HepG2 (cell line): ENCODE results near the gene ZNF442.

Experiments
- CTCF ChIP-seq: sonication (generic); formaldehyde crosslinking; IDR thresholded peaks from 2 replicates; pipeline ENCODE4 v1.5.0; 2020; ENCODE audit warnings: mild to moderate bottlenecking, missing genetic modification reagents, moderate library complexity
- EP300 ChIP-seq, 3 experiments: sonication (generic) in 1 of 3; formaldehyde crosslinking in 1 of 3; IDR thresholded peaks; 2 replicates each; pipeline versions ENCODE4 v1.5.1 to v1.6.1; 2011 to 2020; ENCODE audit warnings: low read depth in 2 of 3, low read length in 2 of 3, borderline replicate concordance in 1 of 3, improper control_type of control experiment in 1 of 3, mild to moderate bottlenecking in 1 of 3, missing genetic modification reagents in 1 of 3, moderate library complexity in 1 of 3
- MTERF4 ChIP-seq: sonication (generic); formaldehyde crosslinking; IDR thresholded peaks from 2 replicates; pipeline ENCODE4 v1.8.0; 2023; ENCODE audit warnings: mild to moderate bottlenecking, missing genetic modification reagents
- NFATC3 ChIP-seq: sonication (generic); formaldehyde crosslinking; IDR thresholded peaks from 2 replicates; pipeline ENCODE4 v1.5.1; 2020; ENCODE audit warnings: mild to moderate bottlenecking, missing genetic modification reagents
- PATZ1 ChIP-seq: sonication (generic); formaldehyde crosslinking; IDR thresholded peaks from 2 replicates; pipeline ENCODE4 v1.4.0; 2020; ENCODE audit warnings: missing genetic modification reagents
- PCBP2 ChIP-seq: fragments of 200-400 bp; formaldehyde crosslinking; optimal IDR thresholded peaks from 2 replicates; pipeline ENCODE3; 2018; ENCODE audit warnings: low read length, low read depth; ENCODE audit not compliant: poor library complexity, severe bottlenecking
- SAP130 ChIP-seq: IDR thresholded peaks from 2 replicates; pipeline ENCODE4 v1.6.1; 2016; ENCODE audit warnings: low read depth
- SCMH1 ChIP-seq: sonication (generic); formaldehyde crosslinking; IDR thresholded peaks from 2 replicates; pipeline ENCODE4 v1.9.0; 2021; ENCODE audit warnings: missing genetic modification reagents, mild to moderate bottlenecking, borderline replicate concordance
- TSC22D2 ChIP-seq: sonication (generic); formaldehyde crosslinking; IDR thresholded peaks from 2 replicates; pipeline ENCODE4 v1.5.1; 2020; ENCODE audit warnings: missing genetic modification reagents, mild to moderate bottlenecking, borderline replicate concordance
- ZNF660 ChIP-seq: sonication (generic); formaldehyde crosslinking; IDR thresholded peaks from 2 replicates; pipeline ENCODE4 v1.5.1; 2020; ENCODE audit warnings: mild to moderate bottlenecking, low read depth, missing genetic modification reagents, borderline replicate concordance

- no peak for TF ChIP-seq PCBP2
- no peak for TF ChIP-seq NFATC3 (CRISPR knock-in tag)
- TF ChIP-seq TSC22D2 = no peak
- TF ChIP-seq ZNF660 = no peak
- peak in 1 of 2 experiments; percentile 85; a peak in 2 of 4 replicates for TF ChIP-seq EP300 (IDR thresholded peaks at IDR 0.05; ENCODE audit: low read depth in 2 of 2, low read length in 2 of 2)
- peak; percentile 42; the same call in 1 of the 2 replicates for TF ChIP-seq EP300 (CRISPR knock-in tag; IDR thresholded peaks at IDR 0.05; ENCODE audit: borderline replicate concordance)
- TF ChIP-seq PATZ1 (CRISPR knock-in tag) = 0 out of 2 replicates have a peak, but pooled peaks have one; percentile 9
- no peak for TF ChIP-seq CTCF (CRISPR knock-in tag)
- peak; percentile 69 for TF ChIP-seq SAP130
- TF ChIP-seq MTERF4 (CRISPR knock-in tag) = no peak
- no peak for TF ChIP-seq SCMH1 (CRISPR knock-in tag)
Observed at GRCh38 chr19:12325690-12326089, 39.8 kb downstream of the ZNF442 start.
